IMR-90 (cell line): Measurements from ENCODE around the gene FAM168A. TPM values are rescaled to one million over a fixed set of nuclear protein-coding genes. Genes with fewer than 3 reads are reported as not detected.

Source experiments
- ATAC-seq: fragments of 200-7000 bp; cut with Tn5 transposase; 2 replicates; pipeline ENCODE4 v1.9.1; 2020; ENCODE audit warnings: low read depth, mild to moderate bottlenecking, moderate library complexity
- BruUV-seq: library from RNA; stranded (reverse); fragments of 400-500 nt; replicated peaks from 2 replicates; lab custom pipeline; 2021; lab: Mats Ljungman, UMichigan
- CTCF ChIA-PET: fragments of 300-600 bp; formaldehyde crosslinking; extraction: SDS; loops from one replicate; lab custom pipeline; 2021; ENCODE audit warnings: antibody characterized with exemption; lab: Yijun Ruan, JAX
- POLR2A ChIA-PET: fragments of 300-600 bp; sonication (Branson Sonifier 250); formaldehyde crosslinking; loops from one replicate; lab custom pipeline; 2022; ENCODE audit warnings: antibody characterized with exemption; ENCODE audit not compliant: unreplicated experiment; lab: Charles Lee
- DNase-seq: peaks from one replicate; pipeline ENCODE4 v3.0.0; 2013
- H2AFZ ChIP-seq: replicated peaks from 2 replicates; pipeline ENCODE3; 2013; ENCODE audit warnings: low read length, mild to moderate bottlenecking; ENCODE audit not compliant: poor library complexity
- H2AK5ac ChIP-seq: 2 replicates; pipeline ENCODE4 v1.6.1; 2013; ENCODE audit warnings: low read depth, low read length, inconsistent platforms
- H2AK9ac ChIP-seq: replicated peaks from 2 replicates; pipeline ENCODE3; 2013; ENCODE audit warnings: mild to moderate bottlenecking, low read depth, low read length, moderate library complexity; ENCODE audit not compliant: poor library complexity
- H2BK120ac ChIP-seq: 2 replicates; pipeline ENCODE4 v1.6.1; 2013; ENCODE audit warnings: low read depth, low read length, inconsistent platforms
- H2BK15ac ChIP-seq: 3 replicates; pipeline ENCODE4 v1.6.1; 2013; ENCODE audit warnings: low read depth, low read length, inconsistent platforms
- H2BK20ac ChIP-seq: 2 replicates; pipeline ENCODE4 v1.6.1; 2013; ENCODE audit warnings: low read depth, mild to moderate bottlenecking, inconsistent platforms, low read length, moderate library complexity
- H2BK5ac ChIP-seq: 2 replicates; pipeline ENCODE4 v1.6.1; 2013; ENCODE audit warnings: mild to moderate bottlenecking, low read depth, low read length, inconsistent platforms; ENCODE audit not compliant: poor library complexity, severe bottlenecking
- H3K14ac ChIP-seq: replicated peaks from 2 replicates; pipeline ENCODE4 v1.6.1; 2013; ENCODE audit warnings: low read depth, low read length, inconsistent platforms
- H3K18ac ChIP-seq: 2 replicates; pipeline ENCODE4 v1.6.1; 2013; ENCODE audit warnings: low read depth, low read length, control low read depth
- H3K23ac ChIP-seq: 2 replicates; pipeline ENCODE4 v1.6.1; 2013; ENCODE audit warnings: low read depth, low read length, inconsistent platforms
- H3K27ac ChIP-seq: 2 replicates; pipeline ENCODE4 v1.5.1; 2013; ENCODE audit warnings: mild to moderate bottlenecking, control low read depth, low read length; ENCODE audit not compliant: insufficient read depth
- H3K27me3 ChIP-seq: 2 replicates; pipeline ENCODE4 v1.6.1; 2013; ENCODE audit warnings: low read length; ENCODE audit not compliant: control insufficient read depth, insufficient read depth
- H3K36me3 ChIP-seq: 2 replicates; pipeline ENCODE4 v1.6.1; 2013; ENCODE audit warnings: low read length, mixed read lengths; ENCODE audit not compliant: control insufficient read depth, insufficient read depth
- H3K4ac ChIP-seq: 2 replicates; pipeline ENCODE4 v1.6.1; 2013; ENCODE audit warnings: low read depth, low read length, inconsistent platforms
- H3K4me1 ChIP-seq: 2 replicates; pipeline ENCODE4 v1.6.1; 2013; ENCODE audit warnings: low read length, mixed read lengths; ENCODE audit not compliant: control insufficient read depth, insufficient read depth
- H3K4me2 ChIP-seq: 2 replicates; pipeline ENCODE4 v1.6.1; 2013; ENCODE audit warnings: low read depth, mild to moderate bottlenecking, control low read depth, low read length, moderate library complexity
- H3K4me3 ChIP-seq: 2 replicates; pipeline ENCODE4 v1.5.1; 2013; ENCODE audit warnings: low read depth, mild to moderate bottlenecking, control low read depth, low read length, moderate library complexity; ENCODE audit not compliant: insufficient read depth
- H3K56ac ChIP-seq: 2 replicates; pipeline ENCODE4 v1.6.1; 2013; ENCODE audit warnings: low read length, inconsistent platforms; ENCODE audit not compliant: insufficient read depth; ENCODE audit errors: extremely low read depth
- H3K79me1 ChIP-seq, 2 experiments: 2 replicates each; pipeline ENCODE4 v1.6.1; 2013; ENCODE audit warnings: low read length in 2 of 2, inconsistent platforms in 1 of 2, low read depth in 1 of 2
- H3K9ac ChIP-seq: 2 replicates; pipeline ENCODE4 v1.6.1; 2013; ENCODE audit warnings: low read depth, low read length, control low read depth
- H3K9me1 ChIP-seq: 2 replicates; pipeline ENCODE4 v1.6.1; 2013; ENCODE audit warnings: low read length, inconsistent platforms; ENCODE audit not compliant: insufficient read depth
- H3K9me3 ChIP-seq: 2 replicates; pipeline ENCODE4 v1.6.1; 2013; ENCODE audit warnings: low read length; ENCODE audit not compliant: control insufficient read depth, insufficient read depth
- H4K20me1 ChIP-seq: 2 replicates; pipeline ENCODE4 v1.6.1; 2013; ENCODE audit warnings: low read length, inconsistent platforms; ENCODE audit not compliant: insufficient read depth
- H4K5ac ChIP-seq: 2 replicates; pipeline ENCODE4 v1.6.1; 2013; ENCODE audit warnings: mild to moderate bottlenecking, low read depth, low read length, control low read depth
- H4K8ac ChIP-seq, 2 experiments: 2 replicates each; pipeline ENCODE4 v1.6.1; 2013; ENCODE audit warnings: low read depth in 2 of 2, low read length in 2 of 2, control low read depth in 1 of 2, inconsistent platforms in 1 of 2
- H4K91ac ChIP-seq: 2 replicates; pipeline ENCODE4 v1.6.1; 2013; ENCODE audit warnings: low read depth, low read length, inconsistent platforms; ENCODE audit not compliant: insufficient read depth
- BHLHE40 ChIP-seq: fragments of 150-350 bp; IDR thresholded peaks from 2 replicates; pipeline ENCODE4 v1.6.1; 2016; ENCODE audit warnings: mild to moderate bottlenecking, low read depth, low read length
- CEBPB ChIP-seq: IDR thresholded peaks from 2 replicates; pipeline ENCODE4 v1.6.1; 2012; ENCODE audit warnings: low read depth, low read length, improper control_type of control experiment
- CHD1 ChIP-seq: IDR thresholded peaks from 2 replicates; pipeline ENCODE4 v1.6.1; 2012; ENCODE audit warnings: low read depth, low read length, improper control_type of control experiment
- ELK1 ChIP-seq: fragments of 150-350 bp; IDR thresholded peaks from 2 replicates; pipeline ENCODE4 v1.6.1; 2016; ENCODE audit warnings: low read depth, mild to moderate bottlenecking, low read length, moderate library complexity, borderline replicate concordance
- FOS ChIP-seq: fragments of 150-350 bp; IDR thresholded peaks from 2 replicates; pipeline ENCODE4 v1.6.1; 2016; ENCODE audit warnings: low read depth, low read length
- MAFK ChIP-seq: IDR thresholded peaks from 2 replicates; pipeline ENCODE4 v1.6.1; 2012; ENCODE audit warnings: low read depth, low read length, improper control_type of control experiment
- MAZ ChIP-seq: IDR thresholded peaks from 2 replicates; pipeline ENCODE4 v1.6.1; 2012; ENCODE audit warnings: low read depth, mild to moderate bottlenecking, low read length, improper control_type of control experiment, moderate library complexity, borderline replicate concordance
- MXI1 ChIP-seq: IDR thresholded peaks from 2 replicates; pipeline ENCODE4 v1.6.1; 2012; ENCODE audit warnings: low read depth, mild to moderate bottlenecking, low read length, moderate library complexity, borderline replicate concordance
- NFE2L2 ChIP-seq: fragments of 150-350 bp; IDR thresholded peaks from 2 replicates; pipeline ENCODE4 v1.6.1; 2016; ENCODE audit warnings: low read depth, mild to moderate bottlenecking, low read length
- POLR2A ChIP-seq: IDR thresholded peaks from 2 replicates; pipeline ENCODE4 v1.6.1; 2012; ENCODE audit warnings: mild to moderate bottlenecking, low read depth, low read length
- RAD21 ChIP-seq: IDR thresholded peaks from 2 replicates; pipeline ENCODE4 v1.6.1; 2012; ENCODE audit warnings: low read length, improper control_type of control experiment
- RCOR1 ChIP-seq: IDR thresholded peaks from 2 replicates; pipeline ENCODE4 v1.6.1; 2012; ENCODE audit warnings: mild to moderate bottlenecking, low read length, improper control_type of control experiment; ENCODE audit not compliant: insufficient replicate concordance
- RFX5 ChIP-seq: IDR thresholded peaks from 2 replicates; pipeline ENCODE4 v1.8.0; 2012; ENCODE audit warnings: low read depth, mild to moderate bottlenecking, low read length, moderate library complexity
- SMC3 ChIP-seq: fragments of 150-350 bp; IDR thresholded peaks from 2 replicates; pipeline ENCODE4 v1.6.1; 2016; ENCODE audit warnings: low read depth, mild to moderate bottlenecking, antibody characterized with exemption, low read length, moderate library complexity
- USF2 ChIP-seq: fragments of 150-350 bp; IDR thresholded peaks from 2 replicates; pipeline ENCODE4 v1.6.1; 2017; ENCODE audit warnings: mild to moderate bottlenecking, antibody characterized with exemption, low read length, low read depth
- WGBS, 2 experiments: methylation state at CpG; one replicate each; pipeline versions ENCODE4 v1.1.5 to v1.1.7; 2013; ENCODE audit warnings: missing lambda C conversion rate in 2 of 2; ENCODE audit not compliant: insufficient read length in 1 of 2; ENCODE audit errors: extremely low coverage in 2 of 2; 5-methylcytosine and 5-hydroxymethylcytosine counted together
- dilution Hi-C: fragments of 300-500 bp; cut with HindIII; formaldehyde crosslinking; loops from one replicate; pipeline ENCODE4 v1.14.3; 2018; ENCODE audit warnings: low sequenced_read_pairs; ENCODE audit not compliant: unreplicated experiment
- in situ Hi-C: fragments of 300-500 bp; cut with MboI; formaldehyde crosslinking; loops from 3 replicates; pipeline ENCODE4 v1.14.3; 2019; ENCODE audit warnings: low sequenced_read_pairs, inconsistent platforms, mixed read lengths
- intact Hi-C: fragments of 100-400 bp; cut with micrococcal nuclease; formaldehyde crosslinking; loops from 2 replicates; pipeline ENCODE4 v1.10.0; 2022
- polyA plus RNA-seq, 3 experiments: library from polyadenylated mRNA; depleted of rRNA; stranded (reverse); fragments of >200 nt; gene quantifications; 2 replicates each; pipeline ENCODE4 v1.2.3, GENCODE V29; 2012; ENCODE audit warnings: low replicate concordance in 1 of 3
- total RNA-seq: library from RNA; depleted of rRNA; stranded (reverse); fragments of >200 nt; gene quantifications from 2 replicates; pipeline ENCODE4 v1.2.3, GENCODE V29; 2012
- TF ChIP-seq, protein P1 (sequence below): conservative IDR thresholded peaks from 2 replicates; pipeline ENCODE4 v1.5.1; 2012; ENCODE audit warnings: mild to moderate bottlenecking, low read depth, low read length, improper control_type of control experiment

Gene FAM168A
- total and polyA plus RNA-seq, 2 of the 4 experiments (the other 2 are of a cell fraction): 13.1 to 22.8 TPM

DNA sequence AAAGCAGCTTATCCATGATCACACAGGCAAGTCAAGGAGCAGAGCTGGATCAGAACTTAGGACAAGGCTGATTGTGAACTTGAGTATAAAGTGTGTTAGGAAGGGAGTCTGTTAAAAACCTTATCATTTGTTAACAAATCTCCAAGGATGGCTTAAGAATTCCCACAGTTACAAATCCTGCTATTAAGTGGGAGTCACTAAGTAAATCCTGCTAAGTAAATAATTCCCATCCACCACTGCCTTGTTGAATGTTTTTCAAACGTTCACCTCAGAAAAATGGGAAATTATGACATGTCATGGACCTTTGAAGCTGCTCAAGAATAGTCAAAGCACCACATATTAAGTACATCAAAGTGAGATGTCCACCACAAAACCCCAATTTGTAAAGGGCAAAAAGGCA is 88.7 kb downstream of the FAM168A start:
- no peak overlapping the region for H3K56ac ChIP-seq
- no peak overlapping the region for H4K8ac ChIP-seq
- dilution Hi-C loops: no loop called here
- no peak overlapping the region for H4K5ac ChIP-seq
- no peak overlapping the region for H2AK5ac ChIP-seq
- no TSS peak for BruUV-seq
- H2BK15ac ChIP-seq: no peak overlapping the region
- H3K9ac ChIP-seq: no peak overlapping the region
- in situ Hi-C loops: no loop called here
- no peak overlapping the region for H3K4me2 ChIP-seq
- H3K4me3 ChIP-seq: no peak overlapping the region
- H2BK20ac ChIP-seq: no peak overlapping the region
- no peak overlapping the region for H3K23ac ChIP-seq
- POLR2A ChIA-PET: no interaction called here
- H3K9me1 ChIP-seq: peaks cover 3% of the 10 kb centered on the region
- no peak overlapping the region for H3K4ac ChIP-seq
- no peak overlapping the region for H3K14ac ChIP-seq
- H3K27ac ChIP-seq: no peak overlapping the region
- no peak overlapping the region for H3K18ac ChIP-seq
- TF ChIP-seq NFE2L2 (no peak), USF2 (no peak), MXI1 (no peak), MAFK (no peak), RAD21 (no peak), RCOR1 (no peak), SMC3 (no peak), RFX5 (no peak), CHD1 (no peak), FOS (no peak), CEBPB (no peak), BHLHE40 (no peak), MAZ (no peak), ELK1 (no peak), POLR2A (no peak)
- TF ChIP-seq, protein P1, sequence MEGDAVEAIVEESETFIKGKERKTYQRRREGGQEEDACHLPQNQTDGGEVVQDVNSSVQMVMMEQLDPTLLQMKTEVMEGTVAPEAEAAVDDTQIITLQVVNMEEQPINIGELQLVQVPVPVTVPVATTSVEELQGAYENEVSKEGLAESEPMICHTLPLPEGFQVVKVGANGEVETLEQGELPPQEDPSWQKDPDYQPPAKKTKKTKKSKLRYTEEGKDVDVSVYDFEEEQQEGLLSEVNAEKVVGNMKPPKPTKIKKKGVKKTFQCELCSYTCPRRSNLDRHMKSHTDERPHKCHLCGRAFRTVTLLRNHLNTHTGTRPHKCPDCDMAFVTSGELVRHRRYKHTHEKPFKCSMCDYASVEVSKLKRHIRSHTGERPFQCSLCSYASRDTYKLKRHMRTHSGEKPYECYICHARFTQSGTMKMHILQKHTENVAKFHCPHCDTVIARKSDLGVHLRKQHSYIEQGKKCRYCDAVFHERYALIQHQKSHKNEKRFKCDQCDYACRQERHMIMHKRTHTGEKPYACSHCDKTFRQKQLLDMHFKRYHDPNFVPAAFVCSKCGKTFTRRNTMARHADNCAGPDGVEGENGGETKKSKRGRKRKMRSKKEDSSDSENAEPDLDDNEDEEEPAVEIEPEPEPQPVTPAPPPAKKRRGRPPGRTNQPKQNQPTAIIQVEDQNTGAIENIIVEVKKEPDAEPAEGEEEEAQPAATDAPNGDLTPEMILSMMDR: no peak
- no peak overlapping the region for H2AK9ac ChIP-seq
- no peak for DNase-seq
- no peak for ATAC-seq
- H2BK120ac ChIP-seq: no peak overlapping the region
- 0 out of 2 replicates have a peak, but pooled peaks cover 2% of the 10 kb centered on the region for H3K9me3 ChIP-seq
- CTCF ChIA-PET: no interaction called here
- peaks cover 5% of the 10 kb centered on the region; the same call in 1 of the 2 replicates for H4K20me1 ChIP-seq
- H3K79me1 ChIP-seq: peaks cover 19 to 35% of the 10 kb centered on the region in 2 experiments
- H2AFZ ChIP-seq: no peak overlapping the region
- no peaks in the 10 kb centered on the region for H3K27me3 ChIP-seq
- H2BK5ac ChIP-seq: no peak overlapping the region
- H4K91ac ChIP-seq: no peak overlapping the region
- H3K36me3 ChIP-seq: no peaks in the 10 kb centered on the region
- no CpG with 5 or more reads among the region's 1 CpG for WGBS, 2 experiments
- intact Hi-C loops: no loop called here
- H3K4me1 ChIP-seq: peaks cover 3% of the 10 kb centered on the region; the same call in 1 of the 2 replicates
